Activated T-cell treated with anti-CD3 and anti-CD28 coated beads for 4 hours (primary cell): ENCODE data around the gene UROS.

Source experiments
- DNase-seq: peaks from one replicate; pipeline ENCODE4 v3.0.0-alpha.2; 2020

Gene UROS

DNA sequence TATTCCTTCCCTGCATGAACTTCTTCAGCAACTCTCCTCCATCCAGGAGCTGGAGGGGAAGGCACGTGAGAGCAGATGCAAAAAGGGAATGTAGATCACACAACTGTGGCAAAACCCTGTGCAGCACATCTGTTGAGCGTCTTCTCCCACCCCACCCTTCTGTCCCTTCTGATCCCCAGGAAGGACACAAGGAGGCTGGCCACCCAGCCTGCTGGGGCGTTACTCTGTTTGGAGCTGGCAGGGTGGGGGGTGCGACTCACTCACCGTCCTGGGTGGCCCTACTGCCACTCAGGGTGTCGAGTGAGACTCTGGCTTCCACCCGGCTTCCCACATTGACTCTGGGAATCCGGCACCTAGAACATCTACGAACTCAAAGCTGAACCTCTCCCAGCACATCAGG is 37.3 kb downstream of the UROS start:
- no peak for DNase-seq

DNA sequence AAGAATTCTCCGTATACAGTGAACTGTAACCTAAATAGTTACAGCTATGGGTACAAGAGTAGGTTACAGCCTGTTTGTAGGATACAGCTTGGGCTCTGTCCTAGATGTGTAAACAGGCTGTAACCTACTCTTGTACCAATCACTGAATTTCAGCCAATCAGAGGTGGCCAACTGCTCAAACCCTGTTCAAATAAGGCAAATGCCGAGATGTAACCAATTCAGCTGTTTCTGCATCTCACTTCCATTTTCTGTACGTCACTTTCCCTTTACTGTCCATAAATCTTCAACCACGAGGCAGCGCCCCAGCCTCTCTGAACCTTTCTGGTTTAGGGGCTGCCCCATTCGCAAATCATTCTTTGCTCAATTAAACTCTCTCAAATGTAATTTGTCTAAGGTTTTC is 39.1 kb downstream of the UROS start:
- DNase-seq, result no peak

DNA sequence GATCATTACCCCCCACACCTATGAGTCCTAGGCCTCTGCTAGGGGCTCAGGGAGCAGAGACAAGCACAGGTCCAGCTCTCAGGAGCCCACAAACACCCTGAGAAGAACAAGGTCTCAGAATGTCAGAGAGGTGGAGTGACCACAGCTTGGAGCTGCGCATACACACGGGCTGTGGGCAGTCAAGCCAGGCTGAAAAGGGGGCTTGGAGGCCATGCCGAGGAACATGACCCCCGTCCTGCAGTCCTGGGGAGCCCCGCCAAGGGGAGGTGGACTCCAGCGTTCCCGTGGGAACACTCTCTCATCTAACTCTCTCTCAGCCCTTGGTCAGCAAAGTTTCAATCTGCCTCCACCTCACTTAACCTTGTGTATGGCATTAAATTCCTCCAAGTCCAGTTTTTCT is 39.6 kb downstream of the UROS start:
- no peak for DNase-seq

DNA sequence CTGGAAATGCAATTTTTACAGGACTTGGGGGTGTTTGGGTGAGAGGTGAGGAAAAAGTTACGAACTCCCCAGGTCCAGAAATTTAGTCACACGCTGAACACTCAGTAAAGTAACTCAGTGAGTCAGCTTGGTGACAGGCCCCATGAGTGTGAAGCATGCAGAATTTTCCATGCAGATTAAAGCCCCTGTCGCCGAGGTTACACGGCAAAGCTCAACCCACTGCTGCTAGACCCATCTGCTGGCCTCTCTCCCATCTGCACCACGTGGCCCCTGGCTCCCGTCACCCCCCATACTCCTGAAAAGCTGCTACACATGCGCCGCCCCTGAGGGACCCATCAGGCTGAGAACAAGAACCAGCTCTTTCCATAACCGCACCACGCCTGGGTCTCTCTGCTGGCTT is 40.4 kb downstream of the UROS start:
- DNase-seq, result no peak

DNA sequence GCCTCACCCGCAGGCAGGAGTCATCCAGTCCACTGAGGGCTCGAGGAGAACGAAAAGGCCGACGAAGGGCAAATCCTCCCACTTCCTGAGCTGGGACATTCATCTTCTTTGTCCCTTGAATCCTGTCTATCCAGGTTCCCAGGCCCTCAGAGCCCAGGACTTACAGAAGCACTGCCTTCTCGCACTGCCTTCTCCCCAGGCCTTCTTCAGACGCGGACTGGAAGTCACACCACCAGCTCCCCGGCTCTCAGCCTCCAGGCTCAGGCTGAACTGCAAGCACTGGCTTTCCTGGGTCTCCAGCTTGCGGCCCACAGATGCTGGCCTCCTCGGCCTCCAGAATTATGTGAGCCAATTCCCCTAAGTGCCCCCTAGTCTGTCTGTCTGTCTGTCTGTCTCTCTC is 41.0 kb downstream of the UROS start:
- no peak for DNase-seq

DNA sequence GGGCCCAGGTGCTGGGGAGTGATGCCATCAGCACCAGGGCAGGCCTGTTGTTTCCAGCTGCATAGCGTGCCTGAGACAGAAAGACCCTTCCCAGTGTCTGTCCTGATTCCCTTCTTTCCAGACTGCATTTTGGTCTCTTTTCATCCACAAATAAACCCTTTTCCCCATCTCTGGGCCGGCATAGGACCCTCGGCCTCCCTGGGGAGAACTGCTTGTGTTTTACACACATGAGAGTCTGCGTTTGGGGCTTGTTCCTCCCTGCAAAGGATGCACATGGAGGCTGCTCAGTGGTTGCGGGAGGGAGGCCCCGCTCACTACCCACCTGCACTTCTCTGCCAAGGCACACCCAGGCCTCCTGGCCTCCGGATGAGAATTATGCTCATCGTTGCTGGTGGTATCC is 41.7 kb downstream of the UROS start:
- no peak for DNase-seq

DNA sequence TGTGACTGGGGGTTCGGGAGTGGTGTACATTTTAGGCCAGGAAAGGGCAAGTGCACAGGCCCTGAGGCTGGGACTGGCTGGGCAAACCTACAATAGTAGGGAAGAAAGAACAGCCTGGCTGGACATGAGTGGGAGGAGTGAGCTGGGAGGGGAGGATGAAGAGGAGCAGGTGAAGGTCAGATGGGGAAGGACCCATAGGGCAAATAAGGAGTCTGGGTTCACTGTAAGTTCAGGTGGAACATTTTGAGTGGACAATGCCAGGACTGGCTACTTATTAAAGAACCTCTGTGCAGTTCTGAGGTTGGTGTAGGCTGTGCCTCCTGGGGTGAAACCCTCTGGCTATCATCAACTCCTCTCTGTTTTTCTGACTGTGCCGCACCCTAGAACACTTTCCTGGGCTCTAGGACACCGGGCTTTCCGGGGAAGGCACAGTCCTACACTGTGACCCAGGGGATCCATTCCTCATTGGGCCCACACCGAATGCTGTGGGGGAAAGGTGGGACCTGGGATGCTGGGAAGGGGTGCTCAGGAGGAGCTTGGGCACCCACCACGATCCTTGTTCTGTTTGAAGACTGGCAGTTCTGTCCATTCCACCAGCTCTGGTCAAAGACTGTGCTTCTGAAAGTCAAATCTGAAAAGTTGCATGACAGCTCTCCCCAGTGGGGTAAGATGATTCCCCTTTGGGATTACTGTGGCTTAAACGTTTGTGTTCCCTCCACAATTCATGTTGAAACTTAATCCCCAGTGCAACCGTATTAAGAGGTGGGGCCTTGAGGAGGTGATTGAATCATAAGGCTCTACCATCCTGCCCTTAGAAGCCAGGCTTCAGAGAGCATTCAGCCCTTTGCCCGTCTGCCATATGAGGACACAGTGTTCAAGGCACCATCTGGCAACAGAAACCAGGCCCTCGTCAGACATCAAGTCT is 43.4 kb downstream of the UROS start:
- no peak for DNase-seq

DNA sequence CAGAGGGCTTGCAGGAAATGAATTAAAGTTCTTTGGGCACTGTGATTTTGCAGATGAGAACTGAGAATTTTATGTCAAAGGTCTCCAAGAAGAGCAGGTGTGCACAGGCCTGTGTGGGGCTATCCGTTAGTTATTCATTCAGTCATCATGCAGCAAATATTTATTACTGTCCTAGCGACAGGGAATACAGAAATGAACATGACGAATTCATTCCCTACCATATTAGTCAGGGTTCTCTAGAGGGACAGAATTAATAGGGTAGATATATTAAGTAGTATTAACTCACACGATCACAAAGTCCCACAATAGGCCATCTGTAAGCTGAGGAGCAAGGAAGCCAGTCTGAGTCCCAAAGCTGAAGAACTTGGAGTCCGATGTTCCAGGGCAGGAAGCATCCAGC is 44.5 kb downstream of the UROS start:
- no peak for DNase-seq

DNA sequence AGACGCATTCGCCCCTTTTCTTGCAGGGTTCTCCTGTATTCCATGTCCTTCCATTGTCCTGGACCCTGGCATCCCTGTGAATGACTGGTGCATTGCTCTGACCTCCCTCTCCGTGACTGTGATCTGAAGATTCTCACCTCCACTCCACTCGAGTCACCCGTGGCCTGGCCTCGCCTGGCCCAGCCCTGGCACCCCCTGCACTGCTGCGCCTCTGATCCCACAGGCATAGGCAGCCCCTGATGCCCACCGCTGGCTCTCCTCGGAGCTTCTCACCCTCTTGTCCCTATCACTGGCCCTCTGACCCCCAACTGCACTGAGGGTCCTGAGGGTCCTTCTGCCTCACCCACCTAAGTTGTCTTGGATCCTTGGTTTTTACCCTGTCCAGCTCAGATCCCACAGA is 45.3 kb downstream of the UROS start:
- DNase-seq, result no peak

DNA sequence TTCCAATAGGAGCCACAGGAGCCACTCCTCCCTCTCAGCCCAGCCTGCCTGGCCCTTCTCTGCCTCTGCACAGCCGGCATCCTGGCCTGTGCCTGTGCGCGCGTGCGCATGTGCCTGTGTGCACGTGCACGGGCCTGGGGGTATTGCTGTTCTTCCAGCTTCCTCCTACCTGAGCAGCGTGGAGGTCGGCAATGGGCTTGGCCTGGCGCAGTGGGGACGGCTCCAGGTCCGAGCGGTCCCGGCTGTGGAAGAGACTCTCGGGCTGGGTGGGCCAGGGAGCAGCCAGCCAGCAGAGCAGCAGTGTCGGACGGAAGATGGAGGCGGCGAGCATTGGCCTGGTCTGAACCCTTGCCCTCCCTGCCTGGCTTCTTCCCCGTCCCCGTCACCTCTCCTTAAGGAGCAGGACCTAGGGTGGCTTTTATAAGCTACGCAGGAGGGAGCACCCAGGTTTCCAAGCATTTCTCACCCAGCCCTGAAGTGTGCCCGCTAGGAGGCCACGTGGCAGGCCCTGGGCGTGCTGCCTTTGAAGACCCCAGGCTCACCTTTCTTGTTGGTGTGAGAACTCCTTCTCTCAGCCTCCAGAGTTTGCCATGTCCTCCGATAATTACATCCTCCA is 47.5 kb downstream of the UROS start, which contains the start of gene MMP21:
Gene MMP21 (minus strand): TSS at position 331 of the 616 bp plus-strand sequence. CDS start 0 bp downstream, at position 331.
- DNase-seq, result no peak

DNA sequence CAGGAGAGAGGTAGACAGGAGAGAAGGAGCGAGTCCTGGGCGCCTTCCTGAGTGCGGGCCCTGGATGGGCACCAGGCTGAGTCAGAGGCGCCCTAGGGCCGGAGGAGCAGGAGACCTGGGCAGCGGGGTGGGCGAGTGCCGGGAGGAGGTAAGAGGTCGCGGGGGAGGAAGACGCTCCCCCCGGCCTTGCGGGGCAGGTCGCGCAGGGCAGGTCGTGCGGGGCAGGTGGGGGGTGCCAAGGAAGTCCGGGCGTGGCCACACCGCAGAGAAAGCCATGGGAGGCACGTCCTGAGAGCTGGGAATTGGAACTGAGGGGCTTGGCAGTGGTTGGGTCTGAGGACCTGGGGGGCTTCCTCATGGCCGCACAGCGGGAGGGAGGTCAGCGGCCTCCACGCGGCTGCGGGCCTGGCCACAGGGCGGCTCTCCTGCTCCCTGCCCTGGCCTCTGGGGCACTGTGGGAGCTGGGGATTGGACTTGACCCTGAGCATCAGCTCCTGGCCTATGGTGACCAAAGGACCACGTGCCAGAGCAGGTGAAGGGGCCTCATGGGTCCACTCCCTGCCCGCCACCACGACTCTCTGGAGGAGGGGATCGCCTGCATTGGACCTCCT is 48.4 kb downstream of the UROS start:
- DNase-seq, result no peak

DNA sequence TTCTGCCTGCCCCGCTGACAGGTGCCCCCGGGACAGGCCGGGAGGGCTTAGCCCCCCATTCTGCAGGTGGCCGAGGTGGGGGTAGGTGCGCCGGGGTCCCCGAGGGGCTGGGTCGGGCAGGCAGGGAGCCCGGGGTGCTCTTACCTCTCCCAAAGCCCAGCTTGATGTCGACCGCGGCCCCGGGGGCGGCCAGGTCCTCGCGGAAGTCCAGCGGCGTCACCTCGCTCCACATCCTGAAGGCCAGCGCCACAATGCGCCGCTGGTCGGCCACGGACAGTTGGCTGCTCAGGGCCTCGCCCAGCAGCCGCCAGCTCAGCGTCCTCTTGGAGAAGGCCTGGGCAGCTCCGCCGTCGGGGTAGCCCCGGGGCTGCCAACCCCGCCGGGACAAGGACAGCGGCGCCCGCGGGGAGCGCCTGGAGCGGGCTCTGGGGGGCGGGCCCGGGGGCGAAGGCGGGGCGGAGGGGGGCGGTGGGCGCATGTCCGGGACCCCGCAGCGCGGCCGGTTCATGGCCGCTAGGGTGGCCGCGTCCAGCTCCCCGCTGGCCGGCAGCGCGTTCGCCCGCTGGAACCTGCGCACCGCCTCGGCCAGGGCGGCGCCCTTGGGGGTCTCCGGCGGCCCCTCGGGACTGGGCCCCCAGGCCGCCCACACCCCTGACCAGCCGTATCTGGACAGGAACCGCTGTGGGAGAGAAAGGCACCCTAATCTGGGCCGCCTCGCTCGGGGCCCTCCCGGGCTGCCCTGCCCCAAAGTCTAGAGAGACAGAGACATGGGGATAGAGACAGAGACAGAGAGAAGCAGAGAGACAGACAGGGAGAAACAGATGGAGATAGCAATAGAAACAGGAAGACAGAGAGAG is 49.1 kb downstream of the UROS start:
- no peak for DNase-seq

DNA sequence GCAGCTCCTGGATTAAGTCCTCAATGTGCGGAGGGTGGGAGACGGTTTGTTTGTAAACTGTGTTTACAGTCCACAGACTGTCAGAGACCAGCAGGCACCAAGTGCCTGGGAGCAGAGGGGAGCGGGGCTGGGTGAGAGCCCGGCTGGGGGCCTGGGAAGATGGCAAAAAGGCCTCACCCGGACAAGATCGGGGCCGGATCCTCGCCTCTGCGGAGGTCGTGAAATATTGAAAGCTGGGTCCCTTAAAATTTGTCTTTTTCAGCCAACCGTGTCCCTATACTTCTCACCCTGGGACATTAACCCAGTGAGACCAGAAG is 50.2 kb downstream of the UROS start:
- DNase-seq, result no peak

DNA sequence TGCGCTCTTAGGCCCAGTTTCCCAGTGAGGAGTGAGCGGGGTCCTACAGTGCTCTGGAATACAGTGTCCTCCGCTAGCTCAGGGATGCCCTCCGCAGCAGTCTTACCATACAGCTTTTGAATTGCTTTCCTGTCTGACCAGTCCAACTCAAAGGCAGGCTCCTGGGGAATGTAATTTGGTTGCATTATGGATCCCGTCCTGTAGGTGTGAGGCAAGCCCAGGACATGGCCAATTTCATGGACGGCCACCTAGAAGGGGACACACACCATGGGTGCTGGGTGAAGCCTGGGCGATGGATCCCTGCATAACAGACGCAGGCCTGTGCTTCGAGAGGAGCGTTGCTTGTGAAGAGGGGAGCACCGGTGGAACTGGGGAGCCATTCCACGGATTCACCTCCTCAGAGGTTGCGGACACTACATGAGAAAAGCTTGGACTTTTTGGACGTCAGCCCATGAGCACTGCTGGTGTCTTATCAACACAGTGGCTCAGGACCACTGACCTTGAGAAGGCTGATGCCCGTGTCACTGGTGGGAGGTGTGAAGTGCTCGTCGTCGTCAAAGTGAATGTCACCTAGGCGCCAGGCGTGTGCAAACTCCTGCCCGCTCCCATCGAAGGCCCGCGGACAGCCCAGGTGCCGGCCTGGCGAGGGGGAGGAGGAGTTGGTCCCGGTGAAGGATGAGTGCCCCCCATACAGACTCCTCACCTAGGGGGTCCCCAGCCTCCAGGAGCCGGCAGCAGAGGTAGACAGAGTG is 50.8 kb downstream of the UROS start:
- DNase-seq, result no peak

DNA sequence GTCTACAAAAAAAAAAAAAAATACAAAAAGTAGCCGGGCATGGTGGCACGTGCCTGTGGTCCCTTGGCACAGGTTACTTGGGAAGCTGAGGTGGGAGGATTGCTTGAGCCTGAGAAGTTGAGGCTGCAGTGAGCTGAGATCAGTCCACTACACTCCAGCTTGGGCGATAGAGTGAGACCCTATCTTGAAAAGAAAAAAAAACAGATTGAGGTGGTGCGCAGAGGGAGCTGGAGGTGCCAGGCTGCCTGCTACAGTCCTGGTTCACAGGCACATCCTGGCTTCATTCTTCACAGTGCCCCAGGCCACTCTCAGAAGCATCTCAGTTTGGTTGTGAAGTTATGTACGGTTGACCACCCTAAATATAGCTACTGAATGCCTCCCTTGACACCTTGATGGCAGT is 52.2 kb downstream of the UROS start:
- DNase-seq, result no peak

DNA sequence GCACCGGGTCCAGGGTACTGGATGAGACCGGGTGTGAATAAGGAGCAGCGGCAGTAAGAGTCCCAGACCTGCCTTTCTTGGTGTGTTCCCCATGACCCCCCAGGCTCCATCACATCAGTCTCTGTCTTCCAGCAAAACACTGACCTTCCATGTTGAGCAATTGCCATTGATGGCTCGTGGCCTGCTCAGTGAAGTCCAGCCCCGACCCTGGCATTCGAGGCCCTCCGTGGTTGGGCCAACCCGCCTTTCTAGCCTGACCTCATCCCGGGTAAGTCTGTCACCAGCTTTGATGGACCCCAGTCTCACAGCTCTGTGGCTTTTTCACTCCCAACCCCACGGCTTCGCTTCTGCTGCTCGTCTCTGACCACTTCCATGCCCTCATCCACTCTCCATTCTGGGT is 53.9 kb downstream of the UROS start:
- DNase-seq, result no peak

DNA sequence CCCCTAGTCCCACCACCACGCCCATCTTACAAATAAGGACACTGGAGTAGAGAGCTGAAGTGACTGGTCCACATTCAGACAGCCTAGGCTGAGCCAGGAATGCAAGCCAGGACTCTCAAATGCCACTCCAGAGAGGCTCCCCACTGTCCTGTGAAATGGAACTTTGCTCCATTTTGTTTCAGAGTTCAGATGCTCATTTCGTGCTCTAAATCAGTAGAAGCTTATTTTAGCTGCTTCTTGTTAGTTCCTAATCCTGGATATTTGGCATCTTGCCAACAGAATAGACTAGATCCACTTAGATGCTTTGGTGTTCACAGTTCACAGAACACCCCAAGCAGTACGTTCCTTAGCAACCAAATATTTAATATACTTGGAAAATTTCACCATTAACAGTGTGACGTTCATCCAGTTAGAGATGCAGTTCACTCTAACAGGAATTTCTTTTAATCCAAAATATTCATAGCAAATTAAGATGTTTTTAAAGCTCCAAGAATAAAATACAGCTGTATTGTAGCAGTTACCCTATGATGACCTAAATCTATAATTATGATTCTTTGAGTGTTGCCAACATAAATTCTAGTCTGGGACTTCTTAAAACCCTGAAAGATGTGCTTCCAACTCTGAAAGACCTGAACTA is 54.7 kb downstream of the UROS start:
- no peak for DNase-seq

DNA sequence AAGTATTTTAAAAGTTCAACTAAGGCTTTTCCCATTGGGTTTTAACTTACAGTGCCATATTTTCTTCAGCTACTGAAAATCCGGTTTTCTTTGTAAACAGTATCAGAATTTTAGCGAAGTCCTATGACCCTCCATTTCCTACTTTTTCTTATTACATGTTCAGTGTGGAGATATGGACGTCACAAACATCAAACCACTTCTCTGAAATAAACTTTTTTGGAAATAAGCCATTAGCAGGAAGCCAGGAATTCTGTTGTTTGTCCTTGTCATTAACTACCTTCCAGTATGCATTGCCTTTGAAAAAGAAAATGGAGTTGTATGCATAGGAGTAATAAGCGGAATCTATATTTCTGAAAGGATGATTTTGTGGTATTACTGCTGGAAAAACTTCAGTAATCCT is 56.5 kb downstream of the UROS start:
- no peak for DNase-seq

DNA sequence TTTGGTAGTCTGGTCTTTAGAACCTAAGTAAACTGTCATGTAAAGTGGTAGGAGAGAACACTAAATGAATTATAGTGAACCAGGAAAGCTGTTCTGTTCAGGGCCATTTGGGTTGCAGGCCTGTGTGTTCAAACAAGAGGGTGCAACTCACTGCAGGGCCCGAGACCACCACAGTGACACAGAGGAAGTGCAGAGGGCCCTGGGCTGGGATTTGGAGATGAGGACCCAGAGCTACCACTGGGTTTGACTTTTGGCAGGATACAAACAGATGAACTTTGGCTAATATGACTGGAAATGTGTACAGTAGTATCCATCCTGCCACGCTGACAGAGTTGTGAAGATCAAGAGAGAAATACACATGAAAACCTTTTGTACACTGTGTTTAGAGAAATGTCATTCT is 57.2 kb downstream of the UROS start:
- DNase-seq, result no peak

DNA sequence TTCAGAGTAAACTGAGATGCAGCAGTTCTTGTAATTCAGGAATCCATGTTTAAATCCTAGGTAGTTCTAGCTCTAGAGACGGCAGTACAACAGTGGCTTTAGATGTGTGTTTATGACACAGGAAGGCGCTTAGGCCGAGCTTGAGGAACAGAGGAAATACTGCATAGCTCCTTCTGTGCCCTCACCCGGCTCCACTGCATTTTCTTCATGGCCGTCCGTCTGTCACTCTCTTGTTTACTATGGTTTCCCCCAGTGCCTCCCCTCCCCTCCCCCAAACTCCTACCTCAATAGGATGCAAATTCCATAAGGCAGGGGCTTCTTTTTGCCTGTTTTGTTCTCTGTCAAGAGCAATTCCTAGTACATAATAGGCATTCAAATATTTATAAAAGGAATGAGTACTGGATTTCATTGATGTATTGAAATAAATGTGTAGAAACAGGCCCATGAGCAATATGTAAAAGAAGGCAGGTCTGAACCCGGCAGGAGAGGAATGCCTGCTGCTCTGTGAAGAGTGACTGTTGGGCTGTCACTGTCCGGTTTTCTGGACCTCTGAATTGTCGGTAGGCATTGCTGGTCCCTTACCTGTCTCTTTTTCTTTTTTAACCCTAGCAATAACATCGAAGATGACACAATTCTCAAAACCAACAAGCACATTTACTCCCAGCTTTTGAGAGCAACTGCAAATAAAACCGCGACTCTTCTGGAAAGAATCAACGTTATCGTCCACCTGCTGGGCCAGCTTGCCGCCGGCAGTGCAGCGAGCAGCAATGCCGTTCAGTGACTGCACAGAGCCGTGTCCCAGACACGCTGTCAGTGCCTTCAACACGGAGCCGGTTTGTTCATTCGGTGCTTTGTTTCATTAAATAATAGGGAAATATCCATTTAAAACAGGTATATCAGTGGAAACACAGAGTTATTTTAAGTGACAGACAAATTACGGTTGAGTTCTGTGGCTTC is 60.1 kb downstream of the UROS start:
- no peak for DNase-seq

DNA sequence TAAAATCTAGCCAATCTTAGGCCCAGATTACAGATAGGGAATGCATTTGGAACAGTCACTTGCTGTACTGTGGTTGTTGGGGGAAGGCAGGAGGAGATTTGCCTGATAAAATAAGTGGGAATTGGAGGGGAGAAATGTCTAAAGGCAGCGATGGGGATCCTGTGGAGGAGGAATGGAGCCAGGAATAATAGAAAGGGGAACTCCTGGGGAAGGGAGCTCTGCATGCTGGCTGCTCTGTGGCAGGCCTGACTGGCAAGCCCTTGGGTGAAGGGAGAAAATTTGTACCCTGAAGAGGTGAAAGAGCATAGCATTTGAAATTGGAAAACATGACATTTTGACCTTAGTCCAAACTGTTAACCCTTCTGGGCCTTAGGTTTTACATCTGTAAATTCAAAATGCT is 61.1 kb downstream of the UROS start:
- no peak for DNase-seq
